GM12874 (cell line): Measurements from ENCODE around the gene ZBTB49.

Experiments used
- CTCF ChIP-seq: IDR thresholded peaks from 2 replicates; pipeline ENCODE4 v1.5.1; 2011; ENCODE audit warnings: low read depth, mild to moderate bottlenecking, control low read depth, low read length, moderate library complexity; ENCODE audit not compliant: insufficient read depth

The ZBTB49 gene

GRCh38 chr4:4289597-4289940 is 482 bp upstream of the ZBTB49 start:
- TF ChIP-seq CTCF, result no peak

- no peak for TF ChIP-seq CTCF
Observed at GRCh38 chr4:4293279-4293678, 3.2 kb downstream of the ZBTB49 start.

- TF ChIP-seq CTCF, result no peak
Observed at GRCh38 chr4:4296283-4296846, 6.3 kb downstream of the ZBTB49 start.

GRCh38 chr4:4299006-4299405 is 9.0 kb downstream of the ZBTB49 start:
- no peak for TF ChIP-seq CTCF

GRCh38 chr4:4302001-4302400 is 11.9 kb downstream of the ZBTB49 start:
- TF ChIP-seq CTCF, result no peak

GRCh38 chr4:4302416-4302815 is 12.4 kb downstream of the ZBTB49 start:
- TF ChIP-seq CTCF, result no peak

GRCh38 chr4:4306920-4307319 is 16.9 kb downstream of the ZBTB49 start:
- TF ChIP-seq CTCF, result no peak
